Esophagus squamous epithelium (tissue), 5 donors: Measurements from ENCODE around the gene MKNK2. TPM values are rescaled to one million over a fixed set of nuclear protein-coding genes. Genes with fewer than 3 reads are reported as not detected.

ENCODE experiments used
- DNase-seq: peaks from one replicate; lab custom pipeline; 2025; lab: John Stamatoyannopoulos, UW
- H3K27ac ChIP-seq, 4 donors: fragments of 200-600 bp; sonication (generic); one replicate each; pipeline ENCODE4 v1.5.1; 2016 to 2019; ENCODE audit warnings: mild to moderate bottlenecking in 1 of 4
- H3K27me3 ChIP-seq, 4 donors: fragments of 200-600 bp; sonication (generic); 1 replicate in 3 of 4; 2 replicates in 1 of 4; pipeline versions ENCODE4 v1.5.1 to v1.6.0; 2017 to 2021; ENCODE audit warnings: antibody characterized with exemption in 1 of 4
- H3K36me3 ChIP-seq, 3 donors: fragments of 200-600 bp; sonication (generic); one replicate each; pipeline ENCODE4 v1.5.1; 2016 to 2019
- H3K4me1 ChIP-seq, 3 donors: fragments of 200-600 bp; sonication (generic); one replicate each; pipeline ENCODE4 v1.5.1; 2017 to 2019
- H3K4me3 ChIP-seq, 4 donors: fragments of 200-600 bp; sonication (generic); 1 replicate in 3 of 4; 2 replicates in 1 of 4; pipeline ENCODE4 v1.5.1; 2016 to 2019; ENCODE audit warnings: mild to moderate bottlenecking in 2 of 4, moderate library complexity in 1 of 4
- H3K9me3 ChIP-seq, 3 donors: fragments of 200-600 bp; sonication (generic); one replicate each; pipeline ENCODE4 v1.5.1; 2016 to 2019
- POLR2A ChIP-seq, 4 donors: fragments of 450-650 bp; IDR thresholded peaks; one replicate each; pipeline ENCODE4 v1.6.1; 2017; ENCODE audit warnings: antibody characterized with exemption in 4 of 4, mild to moderate bottlenecking in 4 of 4, moderate library complexity in 3 of 4
- WGBS, 2 donors: methylation state at CpG; one replicate each; pipeline ENCODE4 v1.1.5; 2018; 5-methylcytosine and 5-hydroxymethylcytosine counted together
- intact Hi-C: fragments of 100-400 bp; cut with DNase I; formaldehyde crosslinking; loops from one replicate; pipeline ENCODE4 v1.15.0; 2022
- total RNA-seq, 4 donors: library from RNA; depleted of rRNA; stranded (reverse); fragments of >200 nt; gene quantifications; one replicate each; pipeline ENCODE4 v1.1.0, GENCODE V29; 2016
- TF ChIP-seq, protein P1 (sequence below), 6 experiments: fragments of 450-650 bp in 4 of 6; fragments of 200-600 bp in 2 of 6; sonication (generic) in 2 of 6; IDR thresholded peaks; one replicate each; pipeline ENCODE4 v1.5.1; 2016 to 2019; ENCODE audit warnings: antibody characterized with exemption in 6 of 6, mild to moderate bottlenecking in 4 of 6, moderate library complexity in 4 of 6
- donor health status: DM: yes; HTN: yes; CAD: no.

MKNK2 gene
- total RNA-seq, 4 donors from 2014 or later: 147 to 300 (median 189) TPM

DNA sequence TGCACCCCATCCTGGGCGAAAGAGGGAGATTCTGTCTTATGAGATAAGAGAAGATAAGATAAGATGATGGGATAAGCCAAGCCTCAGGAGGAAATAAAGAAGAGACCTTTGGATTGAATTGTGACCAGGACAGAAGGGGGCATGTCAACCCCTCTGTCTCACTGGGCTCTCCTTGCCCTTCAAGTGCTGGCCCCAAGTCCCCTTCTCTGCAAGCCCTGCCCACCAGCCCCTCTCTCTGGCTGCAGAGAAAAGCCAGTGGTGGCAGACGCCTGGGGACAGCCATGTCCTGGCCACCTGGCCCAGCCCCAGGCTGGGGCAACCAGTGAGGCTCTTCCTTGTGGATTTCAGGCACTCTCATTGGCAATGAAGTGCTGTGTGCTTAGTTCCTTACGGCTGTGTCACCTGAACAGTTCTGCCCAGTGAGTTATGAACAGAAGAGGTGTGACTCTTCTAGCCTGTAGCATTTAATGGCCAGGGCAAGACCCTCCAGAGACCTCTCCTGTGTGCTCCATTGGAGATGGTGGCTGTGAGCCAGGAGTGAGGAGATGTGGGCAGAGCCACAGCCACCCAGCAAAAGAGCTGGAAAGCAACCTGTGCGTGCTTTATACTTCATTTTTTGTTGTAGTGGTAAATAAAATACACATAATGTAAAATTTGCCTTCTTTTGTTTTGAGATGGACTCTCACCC, 29.4 kb downstream of the MKNK2 start:
- Histone ChIP-seq H3K36me3 (no peaks in the 10 kb centered on the region), H3K4me1 (peaks cover under 1 to 18% (median under 1%) of the 10 kb centered on the region in 3 donors), H3K9me3 (peaks cover 0 to 4% (median 0%) of the 10 kb centered on the region in 3 donors), H3K27me3 (no peaks in the 10 kb centered on the region), H3K27ac (no peak overlapping the region), H3K4me3 (no peak overlapping the region)
- DNase-seq: no peak
- intact Hi-C loops: loop anchor here (5.0 kb wide), 1 partner anchor 46 kb away; no protein-coding TSS in a partner anchor
- TF ChIP-seq POLR2A (IDR thresholded peaks at IDR 0.05): no peak
- TF ChIP-seq, protein P1, sequence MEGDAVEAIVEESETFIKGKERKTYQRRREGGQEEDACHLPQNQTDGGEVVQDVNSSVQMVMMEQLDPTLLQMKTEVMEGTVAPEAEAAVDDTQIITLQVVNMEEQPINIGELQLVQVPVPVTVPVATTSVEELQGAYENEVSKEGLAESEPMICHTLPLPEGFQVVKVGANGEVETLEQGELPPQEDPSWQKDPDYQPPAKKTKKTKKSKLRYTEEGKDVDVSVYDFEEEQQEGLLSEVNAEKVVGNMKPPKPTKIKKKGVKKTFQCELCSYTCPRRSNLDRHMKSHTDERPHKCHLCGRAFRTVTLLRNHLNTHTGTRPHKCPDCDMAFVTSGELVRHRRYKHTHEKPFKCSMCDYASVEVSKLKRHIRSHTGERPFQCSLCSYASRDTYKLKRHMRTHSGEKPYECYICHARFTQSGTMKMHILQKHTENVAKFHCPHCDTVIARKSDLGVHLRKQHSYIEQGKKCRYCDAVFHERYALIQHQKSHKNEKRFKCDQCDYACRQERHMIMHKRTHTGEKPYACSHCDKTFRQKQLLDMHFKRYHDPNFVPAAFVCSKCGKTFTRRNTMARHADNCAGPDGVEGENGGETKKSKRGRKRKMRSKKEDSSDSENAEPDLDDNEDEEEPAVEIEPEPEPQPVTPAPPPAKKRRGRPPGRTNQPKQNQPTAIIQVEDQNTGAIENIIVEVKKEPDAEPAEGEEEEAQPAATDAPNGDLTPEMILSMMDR (IDR thresholded peaks at IDR 0.05): no peak
- 82 to 83% methylated on average over 2 of the region's 4 CpGs for WGBS, 2 donors

DNA sequence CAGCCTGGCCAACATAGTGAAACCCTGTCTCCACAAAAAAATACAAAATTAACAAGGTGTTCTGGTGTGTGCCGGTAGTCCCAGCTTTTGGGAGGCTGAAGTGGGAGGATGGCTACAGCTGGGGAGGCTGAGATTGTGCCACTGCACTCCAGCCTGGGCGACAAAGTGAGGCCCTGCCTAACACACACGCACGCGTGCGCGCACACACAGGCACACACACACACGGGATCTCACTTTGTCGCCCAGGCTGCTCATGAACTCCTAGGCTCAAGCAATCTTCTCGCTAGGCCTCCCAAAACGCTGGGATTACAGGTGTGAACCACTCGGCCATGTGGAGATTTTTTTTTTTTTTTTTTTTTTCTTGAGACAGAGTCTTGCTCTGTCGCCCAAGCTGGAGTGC, 32.3 kb downstream of the MKNK2 start:
- Histone ChIP-seq H3K4me1 (peaks cover 17 to 39% (median 18%) of the 10 kb centered on the region in 3 donors), H3K27ac (no peak overlapping the region), H3K4me3 (no peak overlapping the region), H3K36me3 (no peaks in the 10 kb centered on the region), H3K27me3 (no peaks in the 10 kb centered on the region), H3K9me3 (no peaks in the 10 kb centered on the region)
- intact Hi-C loops: no loop called here
- no peak for DNase-seq
- 88 to 92% methylated on average over 12 to 13 of the region's 13 CpGs for WGBS, 2 donors
- TF ChIP-seq, protein P1 (IDR thresholded peaks at IDR 0.05): no peak
- no peak for TF ChIP-seq POLR2A (IDR thresholded peaks at IDR 0.05)

DNA sequence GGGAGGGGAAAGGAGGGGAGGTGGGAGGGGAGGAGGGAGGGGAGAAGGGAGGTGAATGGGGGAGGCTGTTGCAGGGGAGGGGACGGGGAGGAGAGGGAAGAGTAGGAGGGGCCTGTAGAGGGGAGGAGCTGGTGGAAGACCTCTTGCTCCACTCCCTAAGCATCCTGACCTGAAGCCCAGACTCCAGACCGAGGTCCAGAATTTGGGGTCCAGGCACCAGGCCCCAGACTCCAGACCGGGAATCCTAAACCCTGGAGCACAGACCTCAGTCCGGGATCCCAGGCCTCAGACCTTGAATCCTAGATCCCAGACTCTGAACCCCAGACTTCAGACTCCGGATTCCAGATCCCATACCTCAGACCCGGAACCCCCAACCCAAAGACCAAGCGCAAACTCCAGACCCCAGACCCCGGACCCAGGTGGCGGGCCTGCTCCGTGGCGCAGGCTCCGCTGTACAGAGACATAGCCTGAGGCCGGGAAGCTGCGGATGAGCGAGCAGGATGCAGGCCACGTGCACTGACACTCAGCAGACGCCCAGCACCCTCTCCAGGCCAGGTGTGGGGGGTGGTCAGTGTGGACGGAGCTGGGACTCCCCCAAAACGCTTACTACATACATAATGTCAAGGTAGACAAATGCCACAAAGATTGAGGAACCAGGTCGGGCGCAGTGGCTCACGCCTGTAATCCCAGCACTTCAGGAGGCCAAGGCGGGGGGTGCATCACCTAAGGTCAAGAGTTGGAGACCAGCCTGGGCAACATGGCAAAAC, 34.8 kb downstream of the MKNK2 start:
- Histone ChIP-seq H3K36me3 (peaks cover 0 to 18% (median 0%) of the 10 kb centered on the region in 3 donors), H3K27ac (peak overlapping the region; percentile 71 to 84 (median 80)), H3K27me3 (no peaks in the 10 kb centered on the region), H3K4me1 (peaks cover 17 to 48% (median 18%) of the 10 kb centered on the region in 3 donors), H3K9me3 (no peaks in the 10 kb centered on the region), H3K4me3 (peak overlapping the region; percentile 3 to 89 (median 67))
- intact Hi-C loops: no loop called here
- TF ChIP-seq, protein P1 (IDR thresholded peaks at IDR 0.05): no peak
- TF ChIP-seq POLR2A (IDR thresholded peaks at IDR 0.05): no peak
- WGBS, 2 donors: 38 to 53% methylated on average over 10 to 15 of the region's 23 CpGs
- no peak for DNase-seq

DNA sequence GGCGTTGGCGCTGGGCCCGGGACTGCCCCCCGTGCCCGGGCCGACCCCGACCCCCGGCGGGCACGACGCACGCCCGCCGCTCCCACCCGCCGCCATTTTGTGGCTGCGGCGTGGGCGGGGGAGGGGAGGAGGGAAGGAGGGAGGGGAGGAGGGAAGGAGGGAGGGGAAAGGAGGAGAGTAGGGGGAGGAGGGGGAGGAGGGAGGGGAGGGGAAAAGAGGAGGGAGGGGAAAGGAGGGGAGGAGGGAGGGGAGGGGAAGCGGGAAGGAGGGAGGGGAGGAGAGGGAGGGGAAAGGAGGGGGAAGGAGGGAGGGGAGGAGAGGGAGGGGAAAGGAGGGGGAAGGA, 35.5 kb downstream of the MKNK2 start, which contains the start of gene BTBD2:
Gene BTBD2, minus strand, starts transcription at position 107 of the 343 bp plus-strand sequence. Its CDS starts 11 bp downstream, at position 96.
- WGBS, 2 donors: no CpG with 5 or more reads among the region's 20 CpGs
- no peak for DNase-seq
- no peaks in the 10 kb centered on the region for H3K9me3 ChIP-seq
- intact Hi-C loops: no loop called here
- no peak for TF ChIP-seq POLR2A (IDR thresholded peaks at IDR 0.05)
- TF ChIP-seq, protein P1 (IDR thresholded peaks at IDR 0.05): no peak
- peak within 1 kb of the TSS; percentile 62 to 89 (median 74) for H3K4me3 ChIP-seq
- H3K27ac ChIP-seq: peak within 1 kb of the TSS; percentile 76 to 84 (median 80)
- H3K4me1 ChIP-seq: peaks cover 17 to 47% (median 18%) of the 10 kb centered on the region in 3 donors
- no peaks in the 10 kb centered on the region for H3K27me3 ChIP-seq
- peaks cover 0 to 24% (median 0%) of the 10 kb centered on the region in 3 donors for H3K36me3 ChIP-seq
